Thyroid gland (tissue), 4 donors: Measurements from ENCODE around the gene TMEM219.

Source experiments
- CTCF ChIP-seq, 6 experiments: fragments of 200-600 bp in 3 of 6; fragments of 450-650 bp in 3 of 6; sonication (generic) in 3 of 6; IDR thresholded peaks; one replicate each; pipeline ENCODE4 v1.5.1; 2016 to 2019; ENCODE audit warnings: antibody characterized with exemption in 6 of 6, mild to moderate bottlenecking in 2 of 6, inconsistent platforms in 1 of 6, moderate library complexity in 1 of 6
- POLR2A ChIP-seq, 2 donors: fragments of 450-650 bp; IDR thresholded peaks; one replicate each; pipeline ENCODE4 v1.6.1; 2017; ENCODE audit warnings: antibody characterized with exemption in 2 of 2, mild to moderate bottlenecking in 2 of 2, moderate library complexity in 1 of 2

GRCh38 chr16:29920288-29921033, 41.4 kb upstream of the TMEM219 start:
- no peak for TF ChIP-seq CTCF (IDR thresholded peaks at IDR 0.05)
- TF ChIP-seq POLR2A (IDR thresholded peaks at IDR 0.05): no peak
